Testis (tissue), 2 donors: Measurements from ENCODE around the gene SUCLG2.

Experiments used
- CTCF ChIP-seq, 3 experiments: fragments of 450-650 bp in 2 of 3; fragments of 200-600 bp in 1 of 3; sonication (generic) in 1 of 3; IDR thresholded peaks; one replicate each; pipeline ENCODE4 v1.5.1; 2016 to 2019; ENCODE audit warnings: antibody characterized with exemption in 3 of 3, mild to moderate bottlenecking in 2 of 3, moderate library complexity in 1 of 3
- POLR2A ChIP-seq: fragments of 450-650 bp; IDR thresholded peaks from one replicate; pipeline ENCODE4 v1.6.1; 2017; ENCODE audit warnings: antibody characterized with exemption, mild to moderate bottlenecking, moderate library complexity

DNA sequence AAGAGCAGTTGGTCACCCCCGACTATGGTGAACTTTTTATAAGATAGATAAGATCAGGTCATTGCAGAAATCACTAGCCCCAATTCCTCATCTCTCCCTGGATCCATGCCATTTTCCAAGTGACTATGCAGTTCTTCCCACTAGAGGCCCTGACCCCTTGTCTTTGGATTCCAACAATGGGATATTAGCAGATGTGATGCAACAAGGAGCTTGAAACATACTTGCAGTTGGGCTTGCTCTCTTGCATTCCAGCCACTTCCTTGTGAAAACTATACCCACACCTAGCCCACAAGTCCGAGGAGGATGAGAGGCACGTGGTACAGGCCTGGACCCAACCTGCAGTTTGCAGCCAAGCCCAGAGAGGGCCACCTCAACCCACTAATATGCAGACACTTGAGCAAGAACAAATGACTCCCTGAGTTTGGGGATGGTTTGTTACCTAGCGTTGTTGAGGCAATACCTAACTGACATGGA, 60.6 kb downstream of the SUCLG2 start:
- TF ChIP-seq POLR2A (no peak), CTCF (IDR thresholded peaks at IDR 0.05) (no peak)
